Activated naive CD4-positive, alpha-beta T cell treated with anti-CD3 and anti-CD28 coated beads, Interleukin-2, amount 50 U/mL, for 72 hours (primary cell): ENCODE data around the gene MVB12B. TPM values are rescaled to one million over a fixed set of nuclear protein-coding genes. Genes with fewer than 3 reads are reported as not detected.

Experiments used
- ATAC-seq, 2 donors: fragments of 150-1000 bp; cut with Tn5 transposase; 2 replicates each; pipeline ENCODE4 v1.10.0; 2021; ENCODE audit warnings: mild to moderate bottlenecking in 2 of 2, moderate library complexity in 2 of 2
- DNase-seq, 2 donors: peaks; one replicate each; pipeline ENCODE4 v3.0.0; 2021 to 2022; ENCODE audit warnings: low spot score in 2 of 2
- H3K27ac Mint-ChIP-seq, 2 donors: one replicate each; pipeline ENCODE4 v1.8.0; 2022; ENCODE audit warnings: mild to moderate bottlenecking in 2 of 2, mixed read lengths in 2 of 2
- H3K36me3 Mint-ChIP-seq, 2 donors: one replicate each; pipeline ENCODE4 v1.8.0; 2022; ENCODE audit warnings: mixed read lengths in 2 of 2
- H3K9me3 Mint-ChIP-seq, 2 donors: one replicate each; pipeline ENCODE4 v1.8.0; 2022; ENCODE audit warnings: mixed read lengths in 2 of 2
- total RNA-seq, 2 donors: library from RNA; stranded (reverse); gene quantifications; one replicate each; pipeline ENCODE4 v1.2.3, GENCODE V29; 2022

The MVB12B gene
- total RNA-seq, 2 donors from 2014 or later, result 1.4 to 2.3 TPM

DNA sequence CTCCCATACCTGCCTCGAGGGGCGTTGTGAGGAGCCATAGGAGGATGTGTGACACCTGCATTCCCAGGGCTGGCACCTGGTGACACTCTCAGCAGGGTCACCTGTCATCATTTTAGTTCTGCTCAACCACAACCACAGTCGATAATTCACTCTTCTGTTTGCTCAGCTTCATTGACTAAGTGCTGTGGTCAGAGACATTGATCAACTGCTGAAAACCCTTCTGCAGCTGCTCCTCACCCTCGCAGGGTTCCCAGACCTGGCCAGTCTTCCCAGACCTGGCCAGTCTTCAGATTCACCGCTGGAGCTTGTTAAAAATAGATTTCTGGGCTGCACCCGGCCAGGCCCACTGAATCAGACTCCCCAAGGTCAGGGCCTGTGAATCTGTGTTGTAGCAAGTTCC, 92.8 kb downstream of the MVB12B start:
- DNase-seq (no peak), ATAC-seq (no peak)
- Mint-ChIP-seq H3K36me3 (no peaks in the 10 kb centered on the region), H3K9me3 (no peaks in the 10 kb centered on the region), H3K27ac (no peak overlapping the region)

DNA sequence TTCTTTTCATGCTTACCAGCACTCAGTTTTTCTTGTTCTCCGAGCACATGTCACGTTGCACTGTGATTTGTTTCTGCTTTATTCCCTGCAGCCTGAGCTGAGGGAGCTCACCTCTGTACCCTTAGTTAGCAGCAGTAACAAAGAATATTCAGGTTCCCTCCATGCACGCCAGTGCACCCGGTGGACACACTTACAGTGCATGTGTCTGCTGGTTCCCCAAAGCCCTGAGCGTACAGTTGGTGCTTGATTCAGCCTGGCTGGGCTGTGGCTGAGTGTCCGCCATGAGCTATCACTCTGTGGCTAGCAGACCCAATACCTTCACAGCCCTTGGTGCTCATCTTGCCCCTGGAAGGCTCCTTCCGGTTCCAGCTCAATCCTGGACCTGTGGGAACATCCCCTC, 93.5 kb downstream of the MVB12B start:
- H3K9me3 Mint-ChIP-seq, result no peaks in the 10 kb centered on the region
- H3K36me3 Mint-ChIP-seq, result no peaks in the 10 kb centered on the region
- ATAC-seq (no peak), DNase-seq (no peak)
- no peak overlapping the region for H3K27ac Mint-ChIP-seq

DNA sequence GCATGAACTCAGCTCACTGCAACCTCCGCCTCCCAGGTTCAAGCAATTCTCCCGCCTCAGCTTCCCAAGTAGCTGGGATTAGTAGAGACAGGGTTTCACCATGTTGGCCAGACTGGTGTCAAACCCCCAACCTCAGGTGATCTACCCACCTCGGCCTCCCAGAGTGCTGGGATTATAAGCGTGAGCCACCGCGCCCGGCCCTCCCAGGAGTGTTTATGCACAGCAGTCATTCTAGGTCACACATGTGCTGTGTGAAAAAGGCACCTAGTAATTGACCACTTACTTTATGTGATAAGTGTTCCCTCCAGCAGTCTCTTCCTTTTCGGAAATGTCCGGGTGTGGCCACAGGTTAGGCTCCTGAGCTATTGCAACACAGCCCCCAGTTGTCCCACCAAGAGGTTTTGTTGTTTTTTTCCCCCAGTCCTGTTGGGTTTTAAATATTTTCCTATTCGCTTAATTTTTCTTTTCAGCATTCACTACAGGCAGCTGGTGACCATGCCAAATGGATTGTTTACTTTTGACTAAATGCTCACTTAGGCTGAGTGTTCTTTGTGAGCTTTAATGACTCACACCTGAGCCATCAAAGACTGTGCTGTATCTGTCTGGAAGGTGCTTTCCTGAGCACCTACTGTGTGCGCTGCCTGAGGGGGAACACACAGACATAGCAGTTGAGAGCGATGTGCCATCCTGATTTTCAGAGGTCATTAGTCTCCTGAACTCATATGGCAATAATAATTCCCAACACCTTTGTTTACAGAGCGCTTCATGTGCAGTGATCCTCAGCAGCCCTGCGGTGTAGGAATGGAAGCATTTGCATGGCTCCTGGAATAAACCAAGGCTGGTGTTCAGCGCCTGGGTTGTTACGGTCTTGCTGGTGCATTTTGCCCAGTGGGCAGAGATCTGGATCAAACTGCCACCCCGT, 94.3 kb downstream of the MVB12B start:
- H3K27ac Mint-ChIP-seq, result no peak overlapping the region
- DNase-seq (no peak), ATAC-seq (peak in 1 of 2 donors; percentile 44)
- no peaks in the 10 kb centered on the region for H3K9me3 Mint-ChIP-seq
- H3K36me3 Mint-ChIP-seq, result no peaks in the 10 kb centered on the region

DNA sequence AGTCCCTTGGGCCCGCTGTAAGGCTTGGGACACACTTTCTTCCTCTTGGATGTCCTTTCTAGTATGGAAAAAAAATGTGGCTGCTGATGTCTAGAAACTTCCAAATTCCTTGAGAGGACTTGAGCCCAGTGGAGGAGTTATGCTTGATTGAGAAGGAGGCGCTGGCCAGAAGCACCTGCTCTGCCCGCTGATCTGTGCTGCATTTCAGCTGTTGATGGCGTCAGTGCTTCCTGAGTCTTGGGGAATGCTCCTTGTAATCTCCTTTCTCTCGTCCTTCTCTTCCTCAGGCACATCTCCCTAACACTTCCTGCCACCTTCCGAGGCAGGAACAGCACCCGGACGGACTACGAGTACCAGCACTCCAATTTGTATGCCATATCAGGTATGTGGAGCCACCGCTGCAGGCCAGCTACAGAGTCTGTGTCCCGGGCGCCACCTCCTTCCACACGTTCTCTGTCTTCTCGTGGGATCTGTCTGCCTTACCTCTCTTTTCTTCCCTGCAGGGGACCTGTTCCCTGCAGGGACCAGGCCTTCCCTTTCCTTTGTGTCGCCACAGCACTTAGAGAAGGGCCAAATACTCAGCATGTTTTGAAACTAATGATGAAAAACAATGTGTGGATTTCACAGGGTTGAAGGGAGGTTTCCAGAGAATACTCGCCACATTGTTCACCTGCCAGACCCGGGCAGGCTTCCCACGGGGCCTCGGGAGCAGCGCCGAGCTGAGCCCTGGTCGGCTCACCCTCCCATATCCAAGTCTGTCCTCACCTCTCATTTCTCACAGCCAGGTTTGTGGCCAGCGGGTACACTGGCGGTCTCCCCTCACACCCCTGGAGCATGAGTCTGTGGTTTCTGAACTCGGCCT, 95.2 kb downstream of the MVB12B start:
- Mint-ChIP-seq H3K27ac (no peak overlapping the region), H3K36me3 (no peaks in the 10 kb centered on the region), H3K9me3 (no peaks in the 10 kb centered on the region)
- ATAC-seq, result no peak
- no peak for DNase-seq

DNA sequence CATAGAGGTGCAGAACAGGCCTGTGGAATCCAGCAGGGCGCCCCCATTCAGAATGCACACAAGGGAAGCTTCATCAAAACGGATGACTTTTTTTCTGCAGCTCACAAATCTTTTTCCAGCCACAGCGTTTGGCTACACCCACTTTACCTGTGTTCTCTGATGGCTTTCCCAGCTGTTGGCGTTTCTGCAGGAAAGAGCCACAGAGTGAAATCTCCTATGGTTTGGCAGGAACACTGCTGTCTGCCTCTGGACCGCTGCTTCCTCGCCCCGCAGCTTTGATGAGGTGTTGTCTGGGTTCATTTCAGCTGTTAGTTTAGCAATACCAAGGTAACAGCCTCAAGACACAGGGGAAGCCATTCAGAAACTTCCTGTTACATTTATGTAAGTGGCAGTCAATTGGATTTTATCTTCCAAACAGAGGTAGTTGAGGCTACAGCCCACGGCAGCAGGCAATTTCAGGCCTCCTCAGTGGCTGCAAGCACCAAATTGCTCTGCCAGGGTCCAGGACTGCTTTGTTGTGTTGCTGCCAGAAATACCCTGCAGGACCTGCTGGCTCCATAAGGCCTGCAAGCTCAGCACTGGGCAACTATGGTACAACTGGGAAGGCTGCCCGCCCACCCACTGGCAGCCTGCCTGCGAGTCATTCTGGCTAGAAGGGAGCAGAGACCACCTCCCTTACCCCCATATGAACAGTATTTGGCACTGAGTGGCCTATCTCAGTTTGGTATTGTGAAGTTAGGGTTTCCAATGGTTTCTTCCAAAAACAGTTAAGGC, 96.7 kb downstream of the MVB12B start:
- Mint-ChIP-seq H3K36me3 (no peaks in the 10 kb centered on the region), H3K27ac (no peak overlapping the region), H3K9me3 (no peaks in the 10 kb centered on the region)
- DNase-seq (no peak), ATAC-seq (no peak)

DNA sequence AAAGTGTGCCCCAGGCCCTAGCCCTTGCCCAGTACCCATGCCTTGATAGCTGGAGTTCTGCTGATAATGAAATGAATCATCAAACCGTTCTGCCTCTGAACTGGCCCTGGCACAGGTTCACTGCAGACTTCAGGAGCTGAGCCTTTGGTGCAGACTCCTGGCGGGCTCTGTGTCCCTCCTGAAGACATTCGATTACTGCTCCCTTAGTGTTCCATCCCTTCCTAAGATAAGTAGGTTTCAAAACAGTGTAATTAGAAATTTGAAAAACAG, 97.2 kb downstream of the MVB12B start:
- no peak overlapping the region for H3K27ac Mint-ChIP-seq

DNA sequence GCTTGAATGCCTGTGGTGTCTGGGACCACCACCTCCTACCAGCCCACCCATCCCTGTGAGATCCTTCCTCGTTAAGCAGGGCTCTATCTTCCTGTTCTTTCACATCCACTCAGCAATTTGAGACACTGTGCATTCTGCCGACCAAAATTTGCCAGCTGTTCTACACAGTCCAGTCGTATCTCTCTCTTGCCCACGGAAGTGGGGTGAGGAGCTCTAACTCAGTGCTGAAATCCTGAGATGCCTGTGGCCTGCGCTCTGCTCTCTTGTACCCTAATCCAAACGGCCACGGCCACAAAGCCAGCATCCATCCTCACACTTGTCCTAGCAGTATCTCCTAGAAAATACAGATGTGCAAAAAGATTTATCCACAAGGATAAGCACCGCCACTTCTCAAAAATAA, 97.9 kb downstream of the MVB12B start:
- no peak for ATAC-seq
- no peaks in the 10 kb centered on the region for H3K36me3 Mint-ChIP-seq
- no peak overlapping the region for H3K27ac Mint-ChIP-seq
- no peak for DNase-seq
- no peaks in the 10 kb centered on the region for H3K9me3 Mint-ChIP-seq

More for the DNA sequence above, 97.2 kb downstream of the MVB12B start:
- ATAC-seq, result no peak
- Mint-ChIP-seq H3K9me3 (no peaks in the 10 kb centered on the region), H3K36me3 (no peaks in the 10 kb centered on the region)
- DNase-seq, result no peak

DNA sequence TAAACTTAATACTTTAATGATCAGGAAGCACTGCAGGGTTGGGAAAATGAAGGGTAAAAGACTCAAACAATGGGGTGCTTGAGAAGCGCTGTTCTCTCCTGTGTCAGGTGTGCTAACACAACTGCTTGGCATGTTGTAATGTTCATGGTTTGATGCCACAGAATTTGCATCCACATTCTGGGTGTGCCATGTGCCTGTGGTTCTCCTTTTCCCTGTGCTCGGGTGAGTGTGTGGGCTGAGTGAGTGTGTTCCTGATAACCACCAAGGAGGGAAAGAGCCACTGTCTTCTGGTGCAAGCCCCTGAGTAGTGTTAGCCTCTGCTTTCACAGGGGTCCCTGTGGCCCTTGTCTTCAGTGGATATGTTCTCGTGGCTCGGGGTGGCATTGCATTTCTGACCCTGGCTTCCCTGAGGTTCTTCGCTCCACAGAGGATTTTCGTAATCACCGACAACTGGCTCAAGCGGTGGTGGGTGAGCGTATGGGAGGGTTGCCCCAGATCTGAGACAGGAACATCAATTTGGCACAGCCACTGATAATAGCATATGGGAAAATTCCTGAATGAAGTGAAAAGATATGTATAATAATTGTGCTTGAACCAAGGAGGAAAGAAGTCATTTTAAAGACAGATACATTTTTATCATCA, 102.0 kb downstream of the MVB12B start:
- DNase-seq (no peak), ATAC-seq (no peak)
- H3K9me3 Mint-ChIP-seq, result no peaks in the 10 kb centered on the region
- no peaks in the 10 kb centered on the region for H3K36me3 Mint-ChIP-seq
- H3K27ac Mint-ChIP-seq, result no peak overlapping the region

DNA sequence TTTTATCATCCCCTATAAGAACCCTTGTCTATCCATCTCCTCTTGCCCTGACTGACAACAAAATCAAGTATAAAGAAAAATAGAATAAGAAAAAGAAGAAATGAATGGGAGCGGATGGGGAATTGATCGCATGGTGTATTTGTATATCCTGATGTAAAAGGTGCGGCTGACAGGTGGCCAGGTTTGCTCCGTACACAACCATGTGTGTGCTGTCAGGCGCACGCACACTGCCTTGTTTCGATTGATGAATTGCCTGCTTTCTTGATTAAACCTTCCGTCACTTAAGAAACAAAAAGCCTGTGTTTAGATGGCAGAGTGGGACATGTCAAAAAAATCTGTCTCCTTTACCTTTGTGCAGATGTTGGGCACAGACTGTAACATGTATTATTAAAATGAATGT, 102.6 kb downstream of the MVB12B start:
- Mint-ChIP-seq H3K36me3 (no peaks in the 10 kb centered on the region), H3K9me3 (no peaks in the 10 kb centered on the region), H3K27ac (no peak overlapping the region)
- ATAC-seq, result no peak
- DNase-seq, result no peak

DNA sequence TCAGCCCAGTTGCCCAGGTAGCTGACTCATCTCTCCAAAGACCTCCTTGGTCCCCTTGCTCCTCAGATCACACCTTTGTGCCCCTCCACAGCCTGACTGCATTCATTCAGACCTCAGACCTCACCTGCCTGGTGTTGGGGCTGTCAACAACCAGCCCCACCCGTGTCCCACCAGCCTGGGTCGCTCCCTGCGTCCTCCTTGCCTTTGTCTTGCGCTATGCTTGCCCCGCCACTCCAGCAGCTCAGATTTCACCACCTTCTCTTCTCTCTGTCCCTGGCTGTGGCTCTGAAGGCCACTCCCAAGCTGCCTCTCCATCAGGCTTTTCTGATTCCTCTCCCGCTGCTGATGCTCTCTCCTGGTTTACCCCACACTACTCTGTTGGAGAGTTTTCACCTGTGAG, 103.5 kb downstream of the MVB12B start:
- no peak overlapping the region for H3K27ac Mint-ChIP-seq
- ATAC-seq, result no peak
- no peak for DNase-seq

DNA sequence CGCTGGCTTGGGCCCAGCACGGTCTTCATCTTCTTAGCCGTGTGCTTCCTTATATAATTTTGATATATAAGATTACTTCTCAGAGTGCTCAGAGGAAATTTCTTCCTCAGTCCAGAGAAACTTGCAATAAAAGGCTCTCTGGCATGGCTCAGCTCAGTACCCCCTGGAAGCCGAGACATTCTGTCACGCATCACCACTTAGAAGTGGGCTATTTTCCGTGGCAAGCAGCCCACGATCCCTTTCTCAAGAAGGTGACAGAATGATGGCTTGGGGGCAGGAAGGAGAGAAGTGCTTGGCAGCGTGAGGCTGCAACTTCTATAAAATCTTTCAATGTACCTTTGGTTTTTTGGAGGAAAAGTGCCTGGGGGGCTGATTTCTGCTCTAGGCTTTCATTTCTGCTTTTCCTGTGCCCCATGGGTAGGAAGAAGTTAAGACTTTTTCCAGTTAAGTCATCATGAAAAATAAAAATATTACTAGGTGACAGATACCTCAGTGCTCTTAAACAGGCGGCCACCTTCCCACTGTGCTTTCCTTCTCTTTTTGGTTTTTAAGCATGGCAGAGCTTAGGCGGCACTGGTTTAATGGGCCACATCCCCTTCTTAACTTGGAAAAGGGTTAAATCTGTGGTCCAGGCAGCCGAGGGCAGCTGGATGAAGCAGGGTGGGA, 104.6 kb downstream of the MVB12B start:
- DNase-seq (no peak), ATAC-seq (no peak)
- H3K27ac Mint-ChIP-seq, result no peak overlapping the region
- no peaks in the 10 kb centered on the region for H3K36me3 Mint-ChIP-seq
- no peaks in the 10 kb centered on the region for H3K9me3 Mint-ChIP-seq

More for the DNA sequence above, 103.5 kb downstream of the MVB12B start:
- no peaks in the 10 kb centered on the region for H3K9me3 Mint-ChIP-seq
- H3K36me3 Mint-ChIP-seq, result no peaks in the 10 kb centered on the region

DNA sequence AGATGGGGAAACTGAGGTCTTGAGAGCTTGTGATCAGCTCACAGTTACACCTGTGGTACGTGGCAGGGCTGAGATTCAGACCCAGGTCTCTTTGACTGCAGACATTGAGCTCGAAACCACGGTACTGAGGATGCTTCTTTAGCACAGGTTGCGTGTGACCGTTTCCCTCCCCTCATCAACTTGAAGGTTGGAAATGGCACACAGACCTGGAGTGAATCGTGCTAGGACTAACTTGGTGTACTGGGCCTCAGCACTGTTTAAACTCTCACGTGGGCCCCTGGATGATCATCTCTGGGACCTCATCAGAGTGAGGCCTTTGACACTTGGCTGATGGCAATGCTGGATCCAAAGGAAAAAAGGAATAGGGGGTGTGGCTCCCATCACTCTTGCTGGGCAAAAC, 106.0 kb downstream of the MVB12B start:
- no peaks in the 10 kb centered on the region for H3K36me3 Mint-ChIP-seq
- no peak for DNase-seq
- no peak for ATAC-seq
- no peak overlapping the region for H3K27ac Mint-ChIP-seq
- no peaks in the 10 kb centered on the region for H3K9me3 Mint-ChIP-seq

DNA sequence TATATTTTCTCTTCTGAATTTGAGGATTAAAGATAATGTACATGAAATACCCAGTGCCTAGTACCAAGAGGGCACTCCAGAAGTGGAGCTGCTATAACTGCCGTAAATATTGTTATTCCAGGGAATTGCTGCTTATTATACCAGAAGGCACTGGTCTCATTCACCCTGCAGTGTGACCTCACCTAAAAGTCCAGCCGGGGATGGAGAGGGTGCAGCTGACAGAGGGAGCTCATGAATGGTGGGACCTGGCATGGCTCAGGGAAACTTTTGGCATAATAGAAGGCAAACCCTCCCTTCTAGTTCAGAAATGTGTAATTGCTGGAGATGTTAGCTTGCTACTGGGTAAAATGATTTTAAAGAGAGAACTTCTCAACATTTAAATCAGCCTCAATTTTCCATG, 108.5 kb downstream of the MVB12B start:
- DNase-seq (no peak), ATAC-seq (no peak)
- no peaks in the 10 kb centered on the region for H3K36me3 Mint-ChIP-seq
- no peaks in the 10 kb centered on the region for H3K9me3 Mint-ChIP-seq
- H3K27ac Mint-ChIP-seq, result peak overlapping the region in 1 of 2 donors; percentile 68

DNA sequence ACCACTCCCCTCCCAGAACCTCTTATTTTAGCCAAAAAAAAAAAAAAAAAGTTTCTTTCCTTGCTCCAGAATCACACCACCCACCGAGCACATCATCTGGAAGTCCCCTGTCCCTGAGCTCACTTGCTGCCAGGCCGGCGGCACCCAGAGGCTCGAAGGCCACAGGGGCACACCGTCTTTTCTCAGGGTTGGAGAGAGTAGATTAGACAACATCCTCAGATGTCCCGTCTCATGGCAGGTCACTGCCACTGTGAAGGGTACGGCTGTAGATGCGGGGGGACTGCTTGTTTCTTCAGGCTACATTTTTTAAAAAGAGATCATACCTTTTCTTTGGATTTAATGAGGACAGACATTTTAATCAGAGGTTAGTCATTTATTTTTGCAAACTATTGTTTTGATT, 109.0 kb downstream of the MVB12B start:
- Mint-ChIP-seq H3K9me3 (no peaks in the 10 kb centered on the region), H3K36me3 (no peaks in the 10 kb centered on the region), H3K27ac (peak overlapping the region in 1 of 2 donors; percentile 68)
- no peak for DNase-seq
- no peak for ATAC-seq

DNA sequence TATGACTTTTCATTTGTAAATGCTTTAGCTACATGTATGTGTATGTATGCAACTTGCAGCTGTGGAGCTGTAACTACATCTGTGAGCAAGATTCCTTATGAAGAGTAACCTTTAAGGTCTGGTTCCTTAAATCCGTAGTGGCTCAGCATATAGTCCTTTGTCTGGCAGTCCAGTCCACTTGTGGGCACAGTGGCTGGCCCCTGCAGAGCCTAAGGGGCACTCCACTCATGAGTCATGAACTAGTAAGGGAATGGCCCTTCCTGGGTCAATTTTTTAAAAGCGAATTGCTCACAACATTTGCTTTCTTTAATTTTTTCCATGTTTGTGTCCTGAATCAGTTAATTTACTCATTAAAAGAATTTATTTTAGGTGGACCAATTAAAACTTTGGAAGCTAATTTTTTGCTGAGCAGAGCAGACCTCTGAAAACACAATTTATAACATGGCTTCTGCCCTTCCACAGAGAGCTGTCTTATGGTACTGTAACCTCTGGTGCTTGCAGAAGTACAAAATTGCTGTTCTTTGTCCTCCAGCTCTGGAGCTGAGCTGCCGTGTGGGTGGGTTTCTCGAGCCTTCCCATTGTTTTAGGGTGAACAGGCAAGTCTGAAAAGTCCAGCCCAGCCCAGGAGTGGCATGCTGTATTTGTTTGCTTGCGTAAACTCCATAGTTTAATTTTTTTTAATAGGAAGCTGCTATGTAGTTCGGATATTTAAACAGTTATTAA, 110.1 kb downstream of the MVB12B start:
- no peak overlapping the region for H3K27ac Mint-ChIP-seq

DNA sequence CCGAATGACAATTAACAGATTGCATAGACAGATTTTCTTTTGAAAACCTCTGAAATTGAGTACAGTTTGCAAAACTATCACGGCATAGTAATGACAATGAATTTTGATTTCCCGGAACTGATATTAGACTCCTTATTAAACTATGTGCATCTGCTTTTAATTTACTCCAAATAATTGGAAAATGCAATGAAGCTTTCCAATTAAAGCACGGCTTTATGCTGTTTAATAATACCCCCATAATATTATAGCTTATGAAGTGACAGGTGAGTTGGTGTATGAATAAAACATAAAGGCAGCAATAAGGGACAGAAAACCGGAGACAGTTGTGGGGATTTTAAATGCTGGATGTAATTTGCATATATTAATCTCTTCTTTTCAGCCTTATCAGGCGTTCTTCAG, 110.6 kb downstream of the MVB12B start:
- Mint-ChIP-seq H3K9me3 (no peaks in the 10 kb centered on the region), H3K27ac (no peak overlapping the region), H3K36me3 (no peaks in the 10 kb centered on the region)
- no peak for ATAC-seq
- DNase-seq, result no peak

More for the DNA sequence above, 110.1 kb downstream of the MVB12B start:
- H3K36me3 Mint-ChIP-seq, result no peaks in the 10 kb centered on the region
- H3K9me3 Mint-ChIP-seq, result no peaks in the 10 kb centered on the region
- ATAC-seq, result no peak
- no peak for DNase-seq
